Measurements from ENCODE around the gene DDX46.
"Not testable (repeated sequence)": the region's sequence is repeated elsewhere in the genome, so short reads cannot be mapped to it uniquely, and the experiment has no call there.

DDX46 gene

GRCh38 chr5:134784241-134784920 is 25.8 kb downstream of the DDX46 start:
- DNase-seq (ENCODE audit: low read depth in 2 of 2) = no peak

- no peak for DNase-seq (ENCODE audit: low read depth in 2 of 2)
These were observed 26.5 kb downstream of the DDX46 start for GRCh38 chr5:134784946-134785620.

DNA sequence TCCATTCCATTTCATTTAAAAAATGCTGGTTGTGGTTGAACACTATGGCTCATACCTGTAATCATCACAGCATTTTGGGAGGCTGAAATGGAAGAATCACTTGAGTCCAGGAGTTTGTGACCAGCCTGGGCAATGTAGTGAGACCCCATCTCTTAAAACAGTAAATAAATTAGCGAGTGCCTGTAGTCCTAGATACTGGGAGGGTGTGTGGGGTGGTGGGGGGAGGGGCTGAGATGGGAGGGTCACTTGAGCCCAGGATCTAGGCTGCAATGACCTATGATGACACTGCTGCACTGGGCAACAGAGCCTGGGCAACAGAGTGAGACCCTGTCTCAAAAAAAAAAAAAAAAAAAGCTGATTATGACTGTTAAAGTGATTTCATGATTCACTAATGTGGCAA is 29.1 kb downstream of the DDX46 start:
- DNase-seq (ENCODE audit: low read depth in 2 of 2) = no peak

GRCh38 chr5:134791580-134791979 is 33.0 kb downstream of the DDX46 start:
- no peak for DNase-seq (ENCODE audit: low read depth in 2 of 2)

- no peak for DNase-seq (ENCODE audit: low read depth in 2 of 2)
These were observed 33.7 kb downstream of the DDX46 start for GRCh38 chr5:134792286-134792685.

DNA sequence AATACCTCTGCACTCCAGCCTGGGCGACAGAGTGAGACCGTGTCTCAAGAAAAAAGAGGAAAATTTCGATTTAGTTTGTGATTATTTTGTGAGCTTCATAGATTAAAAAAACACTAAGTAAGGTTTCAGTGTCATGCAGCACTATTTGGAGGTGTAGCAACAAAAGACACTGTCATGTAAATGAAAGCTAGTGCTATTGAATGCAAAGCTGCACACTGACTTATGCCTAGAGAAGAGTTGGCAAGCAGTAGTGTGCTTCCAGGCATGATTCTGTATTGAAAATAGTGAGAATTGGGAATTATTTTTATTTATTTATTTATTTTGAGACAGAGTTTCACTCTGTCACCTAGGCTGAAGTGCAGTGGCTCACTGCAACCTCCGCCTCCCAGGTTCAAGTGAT is 34.5 kb downstream of the DDX46 start:
- no peak for DNase-seq (ENCODE audit: low read depth in 2 of 2)

DNA sequence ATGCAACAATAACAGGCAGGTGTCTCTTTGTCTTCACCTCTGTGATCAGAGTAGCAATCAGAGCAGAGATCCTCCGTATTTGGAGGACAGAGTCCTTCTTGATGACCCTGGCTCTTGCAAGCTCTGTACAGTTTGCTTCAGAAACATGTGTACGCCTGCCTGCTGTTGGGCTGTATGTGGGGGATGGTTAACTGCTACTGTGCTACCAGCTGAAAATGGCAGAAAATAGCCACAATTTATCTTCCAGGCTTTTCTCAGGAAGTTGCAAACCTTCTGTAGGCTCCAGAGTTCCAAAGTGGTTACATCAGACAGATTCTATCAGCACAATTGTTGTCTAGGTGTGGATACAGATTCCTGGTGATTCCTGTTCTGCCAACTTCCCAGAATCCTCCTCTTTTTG is 35.5 kb downstream of the DDX46 start:
- no peak for DNase-seq (ENCODE audit: low read depth in 2 of 2)

DNA sequence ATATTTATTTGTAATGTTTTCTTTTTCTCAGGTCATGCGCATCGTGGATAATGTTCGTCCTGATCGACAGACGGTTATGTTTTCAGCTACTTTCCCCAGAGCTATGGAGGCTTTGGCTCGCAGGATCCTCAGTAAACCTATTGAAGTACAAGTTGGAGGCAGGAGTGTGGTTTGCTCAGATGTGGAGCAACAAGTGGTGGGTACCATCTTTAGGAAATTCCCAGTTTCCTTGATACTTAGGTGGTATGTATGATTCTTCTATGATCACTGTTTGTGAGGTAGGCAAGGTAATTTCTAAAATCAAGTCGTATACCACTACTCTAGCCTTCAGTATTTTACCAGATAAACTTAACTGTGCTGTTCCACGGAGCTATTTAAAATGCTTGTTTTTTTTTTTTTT is 36.2 kb downstream of the DDX46 start:
- no peak for DNase-seq (ENCODE audit: low read depth in 2 of 2)

GRCh38 chr5:134798468-134798867 is 39.9 kb downstream of the DDX46 start:
- DNase-seq (ENCODE audit: low read depth in 2 of 2) = no peak

DNA sequence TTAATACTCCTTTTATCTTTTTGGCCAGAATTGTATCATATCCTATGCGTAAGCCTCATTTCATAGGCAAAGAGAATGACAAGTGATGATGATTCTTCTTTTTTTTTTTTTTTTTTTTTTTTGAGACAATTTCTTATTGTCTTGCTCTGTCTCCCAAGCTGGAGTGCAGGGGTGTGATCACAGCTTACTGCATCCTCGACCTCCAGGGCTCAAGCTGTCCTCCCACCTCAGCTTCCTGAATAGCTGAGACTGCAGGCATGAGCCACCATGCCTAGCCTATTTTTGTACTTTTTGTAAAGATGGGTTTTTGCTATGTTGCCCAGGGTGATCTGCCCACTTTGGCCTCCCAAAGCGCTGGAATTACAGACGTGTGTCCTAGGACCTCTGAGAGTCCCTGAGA is 45.2 kb downstream of the DDX46 start:
- DNase-seq (ENCODE audit: low read depth in 2 of 2) = no peak

DNA sequence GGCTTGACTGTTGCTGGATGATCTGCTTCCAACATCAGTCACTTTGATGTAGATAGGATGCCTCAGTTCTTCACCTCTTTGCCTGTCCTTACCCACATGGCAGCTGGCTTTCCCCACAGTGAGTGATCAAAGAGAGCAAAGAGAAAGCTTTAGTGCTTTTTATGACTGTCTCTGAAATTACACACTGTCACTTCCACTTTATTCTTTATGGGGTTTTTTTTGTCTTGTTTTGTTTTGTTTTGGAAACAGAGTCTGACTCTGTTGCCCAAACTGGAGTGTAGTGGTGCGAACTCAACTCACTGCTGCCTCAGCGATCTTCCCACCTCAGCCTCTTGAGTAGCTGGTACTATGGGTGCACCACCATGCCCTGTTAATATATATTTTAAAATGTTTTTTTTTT is 54.8 kb downstream of the DDX46 start:
- no peak for DNase-seq (ENCODE audit: low read depth in 2 of 2)

- DNase-seq (ENCODE audit: low read depth in 2 of 2) = no peak
These were observed 55.2 kb downstream of the DDX46 start for GRCh38 chr5:134813827-134814226.

- DNase-seq (ENCODE audit: low read depth in 2 of 2) = no peak
These were observed 58.4 kb downstream of the DDX46 start for GRCh38 chr5:134817006-134817405.

- no peak for DNase-seq (ENCODE audit: low read depth in 2 of 2)
These were observed 60.2 kb downstream of the DDX46 start for GRCh38 chr5:134818776-134819175.

DNA sequence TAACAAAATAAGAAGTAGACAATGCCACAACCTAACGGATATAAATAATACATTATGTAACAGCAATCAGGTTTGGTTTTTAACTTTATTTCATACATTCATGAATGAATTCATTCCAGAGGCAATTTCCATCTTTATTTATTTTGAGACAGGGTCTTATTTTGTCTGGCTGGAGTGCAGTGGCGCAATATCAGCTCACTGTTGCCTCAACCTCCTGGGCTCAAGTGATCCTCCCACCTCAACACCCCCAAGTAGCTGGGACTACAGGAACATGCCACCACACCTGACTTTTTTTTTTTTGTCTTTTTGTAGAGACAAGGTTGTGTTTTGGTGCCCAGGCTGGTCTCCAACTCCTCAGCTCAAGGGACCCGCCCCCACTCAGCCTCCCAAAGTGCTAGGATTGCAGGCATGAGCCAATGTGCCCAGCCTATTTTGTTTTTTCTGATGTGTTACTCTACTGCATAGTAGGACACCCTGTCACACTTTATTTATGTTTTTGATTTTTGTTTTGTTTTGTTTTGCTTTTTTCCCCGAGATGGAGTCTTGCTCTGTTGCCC is 60.9 kb downstream of the DDX46 start:
- DNase-seq (ENCODE audit: low read depth in 2 of 2) = no peak

- no peak for DNase-seq (ENCODE audit: low read depth in 2 of 2)
These were observed 63.3 kb downstream of the DDX46 start for GRCh38 chr5:134821841-134822240.

- no peak for DNase-seq (ENCODE audit: low read depth in 2 of 2)
These were observed 66.1 kb downstream of the DDX46 start for GRCh38 chr5:134824681-134825080.

GRCh38 chr5:134825212-134825611 is 66.6 kb downstream of the DDX46 start:
- DNase-seq (ENCODE audit: low read depth in 2 of 2) = no peak

DNA sequence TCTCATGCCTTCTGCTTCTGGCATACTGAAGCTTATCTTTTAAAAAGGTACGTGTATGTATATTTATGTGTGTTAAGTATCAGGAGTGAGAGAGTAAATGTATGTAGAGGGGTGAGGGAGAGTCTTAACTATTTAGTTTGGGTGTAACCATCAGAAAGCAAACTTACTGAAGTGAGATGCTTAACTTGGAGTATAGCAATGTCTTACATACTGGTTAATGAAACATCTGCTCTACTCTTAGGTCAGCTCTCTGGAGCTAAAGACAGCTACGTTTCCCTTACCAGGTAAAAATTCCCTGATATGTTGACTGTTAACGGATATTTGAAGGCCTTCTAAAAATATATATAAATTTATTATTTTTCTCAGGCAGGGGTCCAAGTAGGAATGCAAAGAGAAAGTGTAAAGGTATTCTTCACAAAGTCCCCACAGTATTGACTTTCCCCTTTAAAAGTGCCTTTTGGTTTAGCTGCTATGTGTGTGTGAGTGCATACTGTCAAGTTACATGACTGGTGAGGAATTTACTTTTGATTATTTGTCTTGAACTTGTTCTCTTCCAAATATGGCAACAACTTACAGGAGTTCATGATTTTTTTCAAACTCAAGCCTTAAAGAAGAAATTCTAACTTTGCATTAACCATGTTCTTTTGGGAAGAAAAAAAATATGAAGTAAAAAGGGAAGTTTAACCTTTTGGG is 74.9 kb downstream of the DDX46 start:
- no peak for DNase-seq (ENCODE audit: low read depth in 2 of 2)

DNA sequence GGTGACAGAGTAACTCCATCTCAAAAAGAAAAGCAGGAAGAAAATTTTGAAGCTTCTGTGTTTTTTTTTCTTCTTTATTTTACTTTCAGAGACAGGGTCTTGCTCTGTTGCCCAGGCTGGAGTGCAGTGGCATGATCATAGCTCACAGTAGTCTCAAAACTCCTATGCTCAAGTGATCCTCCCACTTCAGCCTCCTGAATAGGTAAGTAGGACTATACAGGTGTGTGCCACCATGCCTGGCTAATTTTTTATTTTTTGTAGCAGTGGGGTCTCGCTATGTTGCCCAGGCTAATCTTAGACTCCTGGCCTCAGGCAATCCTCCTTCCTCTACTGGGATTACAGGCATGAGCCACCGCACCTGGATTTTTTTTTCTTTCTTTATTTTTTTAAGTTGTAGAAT is 77.0 kb downstream of the DDX46 start:
- no peak for DNase-seq (ENCODE audit: low read depth in 2 of 2)

GRCh38 chr5:134837530-134838181 is 79.1 kb downstream of the DDX46 start:
- DNase-seq (ENCODE audit: low read depth in 2 of 2) = no peak

DNA sequence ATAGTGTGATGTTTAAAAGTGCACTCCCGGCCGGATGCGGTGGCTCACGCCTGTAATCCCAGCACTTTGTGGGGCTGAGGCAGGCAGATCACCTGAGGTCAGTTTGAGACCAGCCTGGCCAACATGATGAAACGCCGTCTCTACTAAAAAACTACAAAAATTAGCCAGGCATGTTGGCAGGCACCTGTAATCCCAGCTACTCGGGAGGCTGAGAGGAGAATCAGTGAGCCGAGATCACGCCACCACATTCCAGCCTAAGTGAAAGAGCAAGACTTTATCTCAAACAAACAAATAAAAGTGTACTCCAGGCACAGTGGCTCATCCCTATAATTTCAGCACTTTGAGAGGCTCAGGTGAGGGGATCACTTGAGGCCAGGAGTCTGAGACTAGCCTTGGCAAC is 79.8 kb downstream of the DDX46 start:
- not testable (repeated sequence) for DNase-seq (ENCODE audit: low read depth in 2 of 2)
